Measurements from ENCODE around the gene MSRB1. TPM values are rescaled to one million over a fixed set of nuclear protein-coding genes. Genes with fewer than 3 reads are reported as not detected.
A peak's percentile ranks its signal among the peaks of the same experiment; 100 is the strongest.

The MSRB1 gene
- total and polyA plus RNA-seq, 9 of the 15 experiments (the other 6 are each of a cell fraction or from before 2014, with no cell fraction given) = 5.4 to 33.7 (median 25.7) TPM

DNA sequence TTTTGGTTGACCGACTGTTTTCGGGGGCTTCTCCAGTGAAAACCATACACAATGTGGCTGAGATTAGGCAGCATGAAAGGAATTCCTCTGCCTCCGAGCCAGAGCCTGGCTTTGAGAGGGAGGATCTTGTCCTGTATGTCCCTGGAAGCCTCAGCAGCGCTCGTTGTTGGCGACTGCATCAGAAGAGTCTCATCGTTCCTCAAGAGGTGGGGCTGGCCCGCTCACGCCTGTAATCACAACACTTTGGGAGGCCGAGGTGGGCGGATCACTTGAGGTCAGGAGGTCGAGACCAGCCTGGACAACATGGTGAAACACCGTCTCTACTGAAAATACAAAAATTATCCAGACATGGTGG is 39.8 kb downstream of the MSRB1 start:
- POLR2A ChIA-PET = interaction anchor here (1.2 kb wide), 1 partner anchor 22 kb away, joined by 3 read pairs; no protein-coding TSS in a partner anchor
- H3K4me1 ChIP-seq (replicated peaks in 1 of 2; ENCODE audit: control insufficient read depth in 2 of 2, insufficient read depth in 2 of 2, low read length in 2 of 2) = peaks cover 0 to 37% of the 10 kb centered on the region in 2 experiments; a peak in 2 of 5 replicates
- H4K20me1 ChIP-seq (replicated peaks; ENCODE audit: control insufficient read depth, insufficient read depth, low read length) = 0 out of 2 replicates have a peak, but pooled peaks cover 8% of the 10 kb centered on the region
- no peak for DNase-seq (ENCODE audit: extremely low read depth in 1 of 4, low spot score in 3 of 4)
- CTCF ChIA-PET (ENCODE audit: low intra/inter-chr PET ratio) = no interaction called here
- H3K4me2 ChIP-seq (ENCODE audit: insufficient read depth, low read length) = no peak overlapping the region
- no peak overlapping the region for H2AFZ ChIP-seq (ENCODE audit: low read depth, low read length)
- H3K27ac ChIP-seq (ENCODE audit: extremely low read depth, low read depth, low read length) = no peak overlapping the region
- ATAC-seq = no peak
- peaks cover 42 to 84% of the 10 kb centered on the region in 2 experiments for H3K27me3 ChIP-seq (ENCODE audit: control insufficient read depth in 2 of 2, insufficient read depth in 2 of 2, low read length in 2 of 2)
- no peaks in the 10 kb centered on the region for H3K9me3 ChIP-seq (replicated peaks; ENCODE audit: control insufficient read depth, insufficient read depth, low read depth, low read length)
- no peaks in the 10 kb centered on the region for H3K79me2 ChIP-seq (ENCODE audit: control insufficient read depth, insufficient read depth, low read length)
- BruUV-seq (replicated peaks) = no TSS peak
- in situ Hi-C loops (cut with MboI) (no loop called here), intact Hi-C loops (cut with micrococcal nuclease) (no loop called here)
- no peak for TF ChIP-seq ZNF174 (CRISPR knock-in tag; IDR thresholded peaks at IDR 0.05)
- TF ChIP-seq MYBL2 (IDR thresholded peaks at IDR 0.05; ENCODE audit: low read depth) = no peak
- no peak for TF ChIP-seq MYBL2 (CRISPR knock-in tag; IDR thresholded peaks at IDR 0.05; ENCODE audit: borderline replicate concordance)
- TF ChIP-seq POLR2AphosphoS2 (IDR thresholded peaks at IDR 0.05; ENCODE audit: low read length) = no peak
- no peak for TF ChIP-seq RFX1 (IDR thresholded peaks at IDR 0.05)
- TF ChIP-seq ATF7 (IDR thresholded peaks at IDR 0.05) = no peak
- TF ChIP-seq SMARCA4 (IDR thresholded peaks at IDR 0.05) = no peak
- no peak for TF ChIP-seq EHMT2 (IDR thresholded peaks at IDR 0.05)
- no peak for TF ChIP-seq ZNF507 (tag; conservative IDR thresholded peaks at IDR 0.05)
- no peak for TF ChIP-seq ZNF707 (CRISPR knock-in tag; conservative IDR thresholded peaks at IDR 0.05)
- no peak for TF ChIP-seq DPF2 (IDR thresholded peaks at IDR 0.05)
- WGBS (ENCODE audit: insufficient coverage, low coverage, missing lambda C conversion rate) = 6% methylated on average over 13 of the region's 13 CpGs
- H3K9ac ChIP-seq (ENCODE audit: insufficient read depth in 1 of 2, low read depth in 2 of 2, low read length in 2 of 2) = 0 out of 4 replicates have a peak overlapping the region, but pooled peaks of 1 of the 2 experiments have one; percentile 26
- no peaks in the 10 kb centered on the region for H3K36me3 ChIP-seq (ENCODE audit: control insufficient read depth, insufficient read depth, low read length)
- FAIRE-seq = no peak
- H3K9me1 ChIP-seq (ENCODE audit: control insufficient read depth, insufficient read depth, low read length) = no peaks in the 10 kb centered on the region
- H3K4me3 ChIP-seq = no peak overlapping the region
